ENCODE measurements around the gene BLACAT1. TPM values are rescaled to one million over a fixed set of nuclear protein-coding genes. Genes with fewer than 3 reads are reported as not detected.
"Not testable (repeated sequence)": the region's sequence is repeated elsewhere in the genome, so short reads cannot be mapped to it uniquely, and the experiment has no call there.

BLACAT1 gene
- total RNA-seq, 1 experiment from 2014 or later, result 0.31 TPM

DNA sequence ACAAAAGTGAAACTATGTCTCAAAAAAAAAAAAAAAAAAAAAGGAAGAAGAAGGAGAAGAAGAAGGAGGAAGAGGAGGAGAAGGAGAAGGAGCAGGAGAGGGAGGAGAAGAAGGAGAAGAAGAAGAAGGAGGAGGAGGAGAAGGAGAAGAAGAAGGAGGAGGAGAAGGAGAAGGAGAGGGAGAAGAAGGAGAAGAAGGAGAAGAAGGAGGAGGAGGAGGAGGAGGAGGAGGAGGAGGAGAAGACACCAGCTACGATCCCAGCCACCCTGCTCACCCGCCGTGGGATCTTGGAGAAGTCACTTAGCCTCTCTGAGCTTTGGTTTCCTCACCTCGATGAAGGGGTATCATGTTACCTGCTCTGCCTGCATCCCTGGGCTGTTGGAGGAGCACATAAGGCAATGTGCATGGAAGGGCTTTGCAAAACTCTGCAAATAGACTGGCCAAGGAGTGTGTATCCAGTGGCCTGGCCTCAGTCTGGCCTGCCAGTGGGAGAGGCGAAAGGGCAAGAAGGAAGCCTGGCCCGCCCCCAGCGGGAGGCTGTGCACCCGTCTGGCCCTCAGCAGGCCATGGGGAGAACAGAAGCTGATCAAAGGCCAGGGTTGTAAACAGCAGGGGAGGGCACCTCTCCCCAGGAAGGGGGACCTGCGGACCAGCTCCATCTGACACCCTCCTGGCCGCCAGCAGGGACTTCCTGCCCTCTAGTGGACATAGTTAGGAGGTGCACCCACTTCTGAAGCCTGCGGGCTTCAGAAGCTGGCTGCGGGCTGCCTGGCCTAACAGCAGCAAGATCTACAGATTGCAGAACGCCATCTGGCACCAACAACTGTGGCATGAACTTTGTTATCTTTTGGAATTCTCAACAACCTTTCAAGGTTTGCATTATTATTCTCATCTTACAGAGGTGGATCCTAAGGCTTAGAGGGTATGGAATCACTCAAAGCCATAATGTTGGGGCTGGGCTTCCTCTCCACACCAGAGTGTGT, 29.4 kb upstream of the BLACAT1 start:
- no TSS peak for BruUV-seq (replicated peaks)

DNA sequence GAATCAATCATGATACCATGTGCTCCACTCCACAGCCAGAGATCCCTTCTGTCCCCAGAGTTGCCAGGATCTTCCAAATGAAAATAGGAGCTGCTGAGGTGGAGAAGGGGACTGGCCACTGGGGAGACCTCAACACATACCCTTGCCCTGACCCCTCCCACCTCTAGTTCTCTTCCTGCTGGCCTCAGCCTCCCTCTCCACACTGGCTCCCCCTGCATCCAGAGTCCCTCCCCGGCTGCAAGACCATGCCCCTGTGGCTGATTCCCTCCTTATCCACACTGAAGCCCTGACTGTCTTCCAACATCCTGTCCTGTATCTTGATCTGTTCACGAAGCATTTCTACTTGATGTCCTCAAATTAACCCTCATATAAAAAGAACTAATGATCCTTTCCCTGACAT, 27.5 kb upstream of the BLACAT1 start:
- TF ChIP-seq POLR2AphosphoS5 (IDR thresholded peaks at IDR 0.05; ENCODE audit: low read depth, low read length) (no peak), SIN3A (IDR thresholded peaks at IDR 0.05; ENCODE audit: borderline replicate concordance, insufficient read depth, low read depth, low read length) (no peak), TCF7L2 (IDR thresholded peaks at IDR 0.05; ENCODE audit: low read depth, low read length) (no peak)
- TF ChIP-seq, protein P1, sequence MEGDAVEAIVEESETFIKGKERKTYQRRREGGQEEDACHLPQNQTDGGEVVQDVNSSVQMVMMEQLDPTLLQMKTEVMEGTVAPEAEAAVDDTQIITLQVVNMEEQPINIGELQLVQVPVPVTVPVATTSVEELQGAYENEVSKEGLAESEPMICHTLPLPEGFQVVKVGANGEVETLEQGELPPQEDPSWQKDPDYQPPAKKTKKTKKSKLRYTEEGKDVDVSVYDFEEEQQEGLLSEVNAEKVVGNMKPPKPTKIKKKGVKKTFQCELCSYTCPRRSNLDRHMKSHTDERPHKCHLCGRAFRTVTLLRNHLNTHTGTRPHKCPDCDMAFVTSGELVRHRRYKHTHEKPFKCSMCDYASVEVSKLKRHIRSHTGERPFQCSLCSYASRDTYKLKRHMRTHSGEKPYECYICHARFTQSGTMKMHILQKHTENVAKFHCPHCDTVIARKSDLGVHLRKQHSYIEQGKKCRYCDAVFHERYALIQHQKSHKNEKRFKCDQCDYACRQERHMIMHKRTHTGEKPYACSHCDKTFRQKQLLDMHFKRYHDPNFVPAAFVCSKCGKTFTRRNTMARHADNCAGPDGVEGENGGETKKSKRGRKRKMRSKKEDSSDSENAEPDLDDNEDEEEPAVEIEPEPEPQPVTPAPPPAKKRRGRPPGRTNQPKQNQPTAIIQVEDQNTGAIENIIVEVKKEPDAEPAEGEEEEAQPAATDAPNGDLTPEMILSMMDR (IDR thresholded peaks at IDR 0.05), result no peak
- TF ChIP-seq, protein P2, sequence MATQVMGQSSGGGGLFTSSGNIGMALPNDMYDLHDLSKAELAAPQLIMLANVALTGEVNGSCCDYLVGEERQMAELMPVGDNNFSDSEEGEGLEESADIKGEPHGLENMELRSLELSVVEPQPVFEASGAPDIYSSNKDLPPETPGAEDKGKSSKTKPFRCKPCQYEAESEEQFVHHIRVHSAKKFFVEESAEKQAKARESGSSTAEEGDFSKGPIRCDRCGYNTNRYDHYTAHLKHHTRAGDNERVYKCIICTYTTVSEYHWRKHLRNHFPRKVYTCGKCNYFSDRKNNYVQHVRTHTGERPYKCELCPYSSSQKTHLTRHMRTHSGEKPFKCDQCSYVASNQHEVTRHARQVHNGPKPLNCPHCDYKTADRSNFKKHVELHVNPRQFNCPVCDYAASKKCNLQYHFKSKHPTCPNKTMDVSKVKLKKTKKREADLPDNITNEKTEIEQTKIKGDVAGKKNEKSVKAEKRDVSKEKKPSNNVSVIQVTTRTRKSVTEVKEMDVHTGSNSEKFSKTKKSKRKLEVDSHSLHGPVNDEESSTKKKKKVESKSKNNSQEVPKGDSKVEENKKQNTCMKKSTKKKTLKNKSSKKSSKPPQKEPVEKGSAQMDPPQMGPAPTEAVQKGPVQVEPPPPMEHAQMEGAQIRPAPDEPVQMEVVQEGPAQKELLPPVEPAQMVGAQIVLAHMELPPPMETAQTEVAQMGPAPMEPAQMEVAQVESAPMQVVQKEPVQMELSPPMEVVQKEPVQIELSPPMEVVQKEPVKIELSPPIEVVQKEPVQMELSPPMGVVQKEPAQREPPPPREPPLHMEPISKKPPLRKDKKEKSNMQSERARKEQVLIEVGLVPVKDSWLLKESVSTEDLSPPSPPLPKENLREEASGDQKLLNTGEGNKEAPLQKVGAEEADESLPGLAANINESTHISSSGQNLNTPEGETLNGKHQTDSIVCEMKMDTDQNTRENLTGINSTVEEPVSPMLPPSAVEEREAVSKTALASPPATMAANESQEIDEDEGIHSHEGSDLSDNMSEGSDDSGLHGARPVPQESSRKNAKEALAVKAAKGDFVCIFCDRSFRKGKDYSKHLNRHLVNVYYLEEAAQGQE (IDR thresholded peaks at IDR 0.05; ENCODE audit: insufficient read depth in 1 of 2, low read depth in 2 of 2, low read length in 1 of 2), result no peak
- ATAC-seq (no peak), DNase-seq (ENCODE audit: low read depth, low spot score) (no peak)
- ChIA-PET CTCF (no interaction called here), POLR2A (no interaction called here)
- no peak overlapping the region for H3K27ac ChIP-seq (ENCODE audit: low read length)
- H3K4me1 ChIP-seq (ENCODE audit: control insufficient read depth, insufficient read depth, low read length), result peaks cover 17% of the 10 kb centered on the region
- intact Hi-C loops (cut with micrococcal nuclease; ENCODE audit: unreplicated experiment) (no loop called here), in situ Hi-C loops (cut with HindIII; ENCODE audit: low pct_unique_long_range_greater_than_20kb, low sequenced_read_pairs) (no loop called here)
- no peak overlapping the region for H3K4me3 ChIP-seq (ENCODE audit: low read depth in 2 of 2, low read length in 2 of 2)
- no peaks in the 10 kb centered on the region for H3K27me3 ChIP-seq (ENCODE audit: control insufficient read depth, insufficient read depth, low read length)
- BruUV-seq (replicated peaks), result no TSS peak
- H3K36me3 ChIP-seq (ENCODE audit: control insufficient read depth, insufficient read depth, low read length), result no peaks in the 10 kb centered on the region
- H3K9me3 ChIP-seq (ENCODE audit: control insufficient read depth, insufficient read depth, low read depth, low read length), result no peaks in the 10 kb centered on the region

More for the DNA sequence above, 29.4 kb upstream of the BLACAT1 start:
- POLR2A ChIA-PET, result interaction anchor here (0.7 kb wide), 1 partner anchor 37 kb away, joined by 9 read pairs; no protein-coding TSS in a partner anchor
- TF ChIP-seq TCF7L2 (IDR thresholded peaks at IDR 0.05; ENCODE audit: low read depth, low read length) (peak; percentile 69; the same call in 1 of the 2 replicates), POLR2AphosphoS5 (IDR thresholded peaks at IDR 0.05; ENCODE audit: low read depth, low read length) (no peak)
- TF ChIP-seq, protein P1 (IDR thresholded peaks at IDR 0.05), result peak; percentile 98
- intact Hi-C loops (cut with micrococcal nuclease; ENCODE audit: unreplicated experiment) (loop anchor here (2.0 kb wide), 2 partner anchors 88 to 130 kb away; no protein-coding TSS in a partner anchor), in situ Hi-C loops (cut with HindIII; ENCODE audit: low pct_unique_long_range_greater_than_20kb, low sequenced_read_pairs) (no loop called here)
- Histone ChIP-seq H3K27me3 (ENCODE audit: control insufficient read depth, insufficient read depth, low read length) (no peaks in the 10 kb centered on the region), H3K27ac (ENCODE audit: low read length) (no peak overlapping the region), H3K36me3 (ENCODE audit: control insufficient read depth, insufficient read depth, low read length) (no peaks in the 10 kb centered on the region), H3K4me1 (ENCODE audit: control insufficient read depth, insufficient read depth, low read length) (peaks cover 12% of the 10 kb centered on the region), H3K9me3 (ENCODE audit: control insufficient read depth, insufficient read depth, low read depth, low read length) (no peaks in the 10 kb centered on the region), H3K4me3 (ENCODE audit: low read depth in 2 of 2, low read length in 2 of 2) (no peak overlapping the region)
- CTCF ChIA-PET, result interaction anchor here (0.6 to 6.4 kb wide), 21 partner anchors 9 to 212 kb away, joined by 3 to 92 read pairs (median 5); no protein-coding TSS in a partner anchor
- peak; percentile 84 for ATAC-seq
- no peak for DNase-seq (ENCODE audit: low read depth, low spot score)

DNA sequence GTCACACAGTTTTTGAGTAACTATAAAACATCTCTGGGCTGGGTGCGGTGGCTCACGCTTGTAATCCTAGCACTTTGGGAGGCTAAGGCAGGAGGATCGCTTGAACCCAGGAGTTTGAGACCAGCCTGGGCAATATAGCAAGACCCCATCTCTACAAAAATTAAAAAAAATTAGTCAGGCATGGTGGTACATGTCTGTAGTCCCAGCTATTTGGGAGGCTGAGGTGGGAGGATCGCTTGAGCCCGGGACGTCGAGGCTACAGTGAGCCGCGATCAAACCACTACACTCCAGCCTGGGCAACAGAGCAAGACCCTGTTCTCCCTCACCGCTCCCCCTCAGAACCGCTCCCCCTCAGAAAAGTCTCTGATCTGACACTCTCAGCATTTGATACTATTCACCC, 26.7 kb upstream of the BLACAT1 start:
- H3K27ac ChIP-seq (ENCODE audit: low read length); H3K36me3 ChIP-seq (ENCODE audit: control insufficient read depth, insufficient read depth, low read length); H3K9me3 ChIP-seq (ENCODE audit: control insufficient read depth, insufficient read depth, low read depth, low read length); H3K4me3 ChIP-seq (ENCODE audit: low read depth in 2 of 2, low read length in 2 of 2); H3K27me3 ChIP-seq (ENCODE audit: control insufficient read depth, insufficient read depth, low read length); in situ Hi-C loops (cut with HindIII; ENCODE audit: low pct_unique_long_range_greater_than_20kb, low sequenced_read_pairs); DNase-seq (ENCODE audit: low read depth, low spot score); ATAC-seq; BruUV-seq (replicated peaks); intact Hi-C loops (cut with micrococcal nuclease; ENCODE audit: unreplicated experiment); POLR2A ChIA-PET: not testable (repeated sequence)
- CTCF ChIA-PET, result interaction anchor here (0.7 kb wide), 1 partner anchor 44 kb away, joined by 3 read pairs; no protein-coding TSS in a partner anchor
- peaks cover 25% of the 10 kb centered on the region for H3K4me1 ChIP-seq (ENCODE audit: control insufficient read depth, insufficient read depth, low read length)

Measured in Panc1 (cell line).